HG03060 (cell line): ENCODE data around the gene TFDP1.

Source experiments
- ATAC-seq: cut with Tn5 transposase; IDR thresholded peaks from one replicate; pipeline ENCODE4 v1.9.1; 2021; ENCODE audit warnings: low read depth, moderate number of reproducible peaks; ENCODE audit not compliant: unreplicated experiment

Gene TFDP1

DNA sequence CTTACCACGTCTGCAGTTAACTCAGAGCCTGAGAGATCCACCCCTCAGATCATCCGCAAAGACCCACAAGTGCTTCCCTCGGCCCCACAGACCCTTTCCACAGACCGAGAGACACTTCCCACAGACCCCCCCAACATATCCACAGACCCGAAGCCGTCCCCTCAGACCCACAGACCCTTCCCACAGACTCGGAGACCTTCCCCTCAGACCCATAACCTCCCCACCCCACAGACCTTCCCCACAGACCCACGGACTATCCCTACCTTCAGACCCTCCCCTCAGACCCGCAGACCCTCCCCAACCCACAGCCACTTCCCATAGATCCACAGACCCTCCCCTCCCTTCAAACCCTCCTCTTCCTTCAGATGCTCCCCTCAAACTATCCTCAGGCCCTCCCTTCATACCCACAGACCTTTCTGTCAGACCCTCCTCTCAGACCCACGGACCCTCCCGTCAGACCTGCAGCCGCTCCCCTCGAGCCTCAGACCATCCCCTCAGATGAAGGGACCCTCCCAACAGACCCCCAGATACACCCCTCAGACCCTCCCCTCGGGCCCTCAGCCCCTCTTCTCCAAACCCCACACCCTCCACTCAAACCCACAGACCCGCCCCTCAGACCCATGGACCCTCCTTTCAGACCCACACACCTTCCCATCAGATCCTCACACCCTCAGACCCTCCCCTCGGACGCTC, 20.1 kb upstream of the TFDP1 start:
- no peak for ATAC-seq

DNA sequence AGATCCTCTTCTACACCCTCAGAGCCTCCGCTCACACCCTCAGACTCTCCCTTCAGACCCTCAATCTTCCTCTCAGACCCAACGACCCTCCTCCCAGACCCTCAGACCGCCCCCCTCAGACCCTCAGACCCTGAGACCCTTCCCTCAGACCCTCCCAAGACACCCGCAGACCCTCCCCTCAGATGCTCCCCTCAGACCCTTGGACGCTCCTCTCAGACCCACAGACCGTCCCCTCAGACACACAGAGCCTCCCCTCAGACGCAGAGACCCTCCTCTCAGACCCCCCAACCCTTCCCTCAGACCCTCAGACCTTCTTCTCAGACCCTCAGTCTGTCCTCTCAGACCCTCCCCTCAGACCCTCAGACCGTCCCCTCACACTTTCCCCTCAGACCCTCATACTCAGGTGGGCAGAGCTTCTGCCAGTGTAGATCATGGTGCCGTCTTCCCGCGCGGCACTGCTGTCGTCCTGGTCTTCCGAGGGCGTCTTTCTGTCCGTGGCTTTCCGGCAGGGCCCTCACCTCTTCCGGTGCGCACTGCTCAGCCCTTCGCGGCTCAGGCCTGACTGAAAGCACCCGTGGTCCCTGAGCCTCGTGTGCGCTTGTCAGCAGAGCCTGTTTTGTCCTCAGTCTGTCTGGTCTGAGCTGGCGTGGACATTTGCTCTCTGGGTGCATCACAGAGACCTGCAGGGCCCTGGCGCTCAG, 18.9 kb upstream of the TFDP1 start:
- no peak for ATAC-seq

DNA sequence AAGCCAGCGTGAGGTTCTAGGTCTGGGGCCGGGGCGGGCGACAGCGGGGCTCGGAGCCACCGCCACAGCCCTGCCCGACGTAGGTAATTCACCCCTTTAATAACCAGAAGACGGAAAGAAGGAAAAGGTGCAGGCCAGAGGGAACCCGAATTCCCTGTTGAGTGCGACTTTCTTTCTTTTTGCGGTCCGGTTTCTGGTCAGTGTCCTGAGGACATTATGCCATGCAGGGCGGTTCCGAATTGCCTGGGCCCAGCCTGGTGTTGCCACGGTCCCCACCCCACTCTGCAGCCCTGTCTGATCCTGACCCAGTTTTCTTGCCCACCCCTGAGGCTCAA, 18.4 kb upstream of the TFDP1 start:
- ATAC-seq: no peak

DNA sequence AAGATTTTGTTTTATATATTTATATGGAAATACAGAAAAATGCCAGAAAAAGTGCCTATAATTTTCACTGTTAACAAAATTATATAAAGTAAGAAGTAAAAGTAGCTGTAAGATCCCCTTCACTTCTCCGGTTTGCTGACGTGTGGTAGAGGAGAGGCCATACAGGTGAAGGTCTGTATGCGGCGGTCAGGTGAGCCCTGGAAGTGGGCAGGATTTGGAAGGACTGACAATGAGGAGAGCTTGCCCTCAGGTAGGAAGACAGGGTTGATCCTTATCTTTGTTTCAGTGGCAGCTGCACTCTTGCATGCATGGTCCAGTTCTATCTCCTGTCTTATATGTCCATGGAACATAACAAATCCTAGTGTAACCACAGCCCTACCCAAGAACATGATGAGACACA, 16.9 kb upstream of the TFDP1 start:
- ATAC-seq: no peak

DNA sequence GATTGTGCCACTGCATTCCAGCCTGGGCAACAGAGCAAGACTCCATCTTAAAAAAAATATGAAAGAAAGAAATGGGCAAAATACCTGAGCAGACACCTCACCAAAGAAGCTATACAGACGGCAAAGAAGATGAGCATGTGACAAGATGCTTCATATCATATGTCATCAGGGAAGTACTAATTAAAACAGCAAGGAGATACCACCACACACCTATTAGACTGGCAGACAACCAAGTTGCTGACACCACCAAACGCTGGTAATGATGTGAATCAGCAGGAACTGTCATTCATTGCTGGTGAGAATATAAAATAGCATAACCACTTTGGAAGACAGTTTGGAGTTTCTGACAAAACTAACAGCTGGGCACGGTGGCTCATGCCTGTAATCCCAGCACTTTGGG, 11.5 kb upstream of the TFDP1 start:
- ATAC-seq: no peak

DNA sequence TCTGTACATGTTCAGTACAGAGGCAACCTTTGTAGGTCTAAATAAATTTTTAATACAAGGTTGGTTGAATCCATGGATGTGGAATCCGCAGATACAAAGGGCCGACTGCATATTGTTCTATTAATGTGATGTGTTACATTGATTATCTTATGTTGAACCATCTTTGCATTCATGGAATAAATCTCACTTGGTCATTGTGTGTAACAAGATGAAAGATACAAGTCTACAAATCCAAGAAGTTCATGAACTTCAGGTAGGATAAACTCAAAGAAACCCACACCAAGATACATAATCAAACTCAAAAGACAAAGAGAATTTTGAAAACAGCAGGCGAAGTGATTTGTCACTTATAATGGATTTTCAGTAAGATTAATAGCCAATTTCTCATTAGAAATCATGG, 8.0 kb upstream of the TFDP1 start:
- no peak for ATAC-seq

DNA sequence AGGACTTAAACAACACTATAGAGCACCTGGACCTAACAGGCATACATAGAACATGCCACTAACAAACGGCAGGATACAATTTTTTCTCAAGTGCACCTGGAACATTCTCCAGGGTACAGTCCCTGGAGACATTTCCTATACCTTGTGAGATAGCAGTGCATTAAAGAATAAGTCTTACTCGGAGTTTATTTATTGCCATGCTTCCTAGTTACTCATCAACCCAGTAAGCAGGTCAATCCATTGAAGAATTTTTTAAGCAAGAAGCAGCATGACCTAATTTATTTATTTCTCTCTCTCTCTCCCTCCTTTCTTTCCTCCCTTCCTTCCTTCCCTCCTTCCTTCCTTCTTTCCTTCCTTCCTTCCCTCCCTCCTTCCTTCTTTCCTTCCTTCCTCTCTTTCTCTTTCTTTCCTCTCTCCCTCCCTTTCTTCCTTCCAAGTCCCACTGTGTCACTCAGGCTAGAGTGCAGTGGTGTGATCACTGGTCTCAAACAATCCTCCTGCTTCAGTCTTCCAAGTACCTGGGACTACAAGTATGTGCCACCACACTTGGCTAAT, 6.6 kb upstream of the TFDP1 start:
- no peak for ATAC-seq

DNA sequence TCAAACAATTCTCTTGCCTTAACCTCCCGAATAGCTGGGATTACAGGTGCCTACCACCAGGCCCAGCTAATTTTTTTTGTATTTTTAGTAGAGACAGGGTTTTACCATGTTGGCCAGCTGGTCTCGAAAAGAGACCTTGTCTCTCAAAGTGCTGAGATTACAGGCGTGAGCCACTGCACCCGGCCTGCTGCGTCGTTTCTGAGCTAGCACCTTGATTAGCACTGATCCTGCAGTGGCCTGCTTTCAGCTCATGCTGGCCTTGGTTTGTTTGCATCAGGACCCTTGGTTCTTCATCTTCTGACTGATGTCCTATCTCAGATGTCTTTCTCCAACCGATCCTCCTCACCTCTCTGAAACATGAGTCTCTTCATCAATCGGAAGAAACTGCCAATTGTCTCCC, 4.9 kb upstream of the TFDP1 start:
- ATAC-seq: no peak

DNA sequence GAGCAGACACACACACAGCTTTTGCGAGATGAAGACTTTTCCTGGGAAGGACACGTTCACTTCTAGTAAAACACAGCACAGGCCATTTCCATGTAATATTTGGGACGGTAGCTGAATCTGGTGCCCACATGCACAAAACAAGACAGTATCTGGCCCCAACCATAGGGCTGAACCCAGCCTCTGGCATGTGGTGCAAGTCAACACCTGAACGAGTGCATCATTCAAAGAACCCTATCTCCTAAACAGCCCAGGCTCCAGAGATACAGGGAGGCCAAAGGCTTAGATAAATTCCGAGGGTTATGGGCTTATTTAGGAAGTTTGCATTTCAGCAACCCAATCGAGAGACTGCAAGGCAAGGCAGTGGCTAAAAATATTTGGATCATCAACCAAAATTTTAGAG, 2.7 kb upstream of the TFDP1 start:
- ATAC-seq: no peak

DNA sequence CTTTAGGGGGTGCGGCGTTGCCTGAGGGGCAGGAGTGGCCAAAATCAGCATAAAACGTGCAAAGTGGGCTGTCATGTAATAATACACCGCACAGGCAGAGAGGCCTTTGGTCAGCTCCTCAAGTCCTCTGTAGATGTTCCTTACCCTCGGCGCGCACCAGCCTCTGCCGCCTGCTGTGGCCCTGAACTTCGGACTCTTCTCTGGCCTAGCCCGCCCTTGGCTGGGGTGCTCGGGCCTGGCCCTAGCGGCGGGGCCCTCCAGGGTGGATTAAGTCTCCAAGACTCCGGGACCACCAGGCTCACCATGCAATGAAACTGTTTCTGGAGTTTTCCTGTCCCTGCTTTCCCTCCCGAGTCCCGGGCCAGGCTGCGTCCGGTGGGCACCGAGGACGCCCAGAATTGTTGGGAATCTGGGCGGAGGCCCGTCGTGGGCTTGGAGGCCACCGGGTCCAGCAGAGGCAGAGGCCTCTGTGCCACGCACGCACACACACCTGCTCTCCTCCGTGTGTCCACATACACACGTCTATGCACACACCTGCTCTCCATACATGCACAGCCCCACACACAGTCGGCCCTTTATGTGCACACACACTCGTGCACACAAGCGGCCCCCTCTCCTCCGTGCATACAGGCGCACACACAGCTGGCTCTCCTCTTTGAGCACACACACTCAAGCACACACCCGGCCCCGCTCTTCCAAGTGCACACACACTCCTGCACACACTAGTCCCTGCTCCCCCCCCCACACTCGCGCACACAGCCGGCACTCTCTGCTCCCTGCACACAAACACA, 1.5 kb upstream of the TFDP1 start:
- no peak for ATAC-seq

DNA sequence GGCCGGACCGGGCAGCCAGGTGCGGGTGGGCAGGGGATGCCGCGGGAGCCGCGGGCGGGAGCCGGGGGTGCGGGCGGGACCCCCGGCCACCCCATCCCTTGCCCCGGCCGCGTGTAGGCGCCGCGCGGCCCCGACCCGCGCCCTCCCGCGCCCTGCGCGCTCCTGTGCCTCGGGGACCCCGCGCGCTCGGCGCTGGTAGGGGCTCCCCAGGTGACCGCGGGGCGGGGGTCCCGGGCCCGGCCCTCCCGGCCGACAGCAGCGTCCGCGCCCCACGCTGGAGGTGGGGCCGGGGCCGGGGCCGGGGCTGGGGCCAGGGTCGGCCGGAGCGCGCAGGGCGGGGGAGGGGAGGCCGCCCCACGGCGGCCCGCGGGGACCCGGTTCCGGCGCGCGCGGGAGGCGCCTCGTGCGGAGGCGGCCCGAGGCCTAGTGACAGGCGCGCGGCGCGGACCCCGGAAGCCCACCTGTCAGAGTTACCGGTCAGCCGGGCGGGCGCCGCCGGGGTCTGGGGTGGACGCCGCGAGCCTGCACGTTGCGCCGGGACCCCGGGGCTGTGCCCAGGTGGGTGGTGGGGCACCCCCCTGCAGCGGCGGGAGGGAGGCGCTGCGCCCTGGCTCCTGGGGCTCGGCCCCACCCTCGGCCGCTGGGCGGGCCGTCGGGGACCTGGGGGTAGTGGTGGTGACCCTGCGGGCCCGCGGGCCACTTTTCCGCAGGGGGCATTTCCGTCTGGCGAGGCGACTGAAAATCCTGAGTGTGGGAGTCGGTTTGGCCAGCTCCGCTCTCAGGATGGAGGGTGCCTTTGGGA, 518 bp downstream of the TFDP1 start:
- ATAC-seq: no peak

DNA sequence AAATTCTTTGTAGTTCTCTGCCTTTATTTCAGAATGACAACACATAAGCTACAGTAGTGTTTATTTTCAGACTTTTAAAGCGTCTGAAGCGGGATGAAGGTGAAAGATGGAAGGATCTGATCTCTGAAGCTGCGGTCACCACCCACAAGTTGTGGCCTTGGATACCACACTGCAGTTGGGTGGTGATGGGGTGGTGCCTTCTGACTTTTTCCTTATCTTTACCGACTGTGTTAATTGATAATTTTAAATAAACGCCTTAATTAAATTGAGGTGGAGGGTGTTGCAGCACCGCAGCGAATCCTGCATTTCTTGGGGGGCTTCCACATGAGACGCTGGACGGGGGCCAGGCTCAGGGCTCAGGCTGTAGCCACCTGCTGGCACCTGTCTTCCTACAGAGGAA, 1.3 kb downstream of the TFDP1 start:
- ATAC-seq: no peak

DNA sequence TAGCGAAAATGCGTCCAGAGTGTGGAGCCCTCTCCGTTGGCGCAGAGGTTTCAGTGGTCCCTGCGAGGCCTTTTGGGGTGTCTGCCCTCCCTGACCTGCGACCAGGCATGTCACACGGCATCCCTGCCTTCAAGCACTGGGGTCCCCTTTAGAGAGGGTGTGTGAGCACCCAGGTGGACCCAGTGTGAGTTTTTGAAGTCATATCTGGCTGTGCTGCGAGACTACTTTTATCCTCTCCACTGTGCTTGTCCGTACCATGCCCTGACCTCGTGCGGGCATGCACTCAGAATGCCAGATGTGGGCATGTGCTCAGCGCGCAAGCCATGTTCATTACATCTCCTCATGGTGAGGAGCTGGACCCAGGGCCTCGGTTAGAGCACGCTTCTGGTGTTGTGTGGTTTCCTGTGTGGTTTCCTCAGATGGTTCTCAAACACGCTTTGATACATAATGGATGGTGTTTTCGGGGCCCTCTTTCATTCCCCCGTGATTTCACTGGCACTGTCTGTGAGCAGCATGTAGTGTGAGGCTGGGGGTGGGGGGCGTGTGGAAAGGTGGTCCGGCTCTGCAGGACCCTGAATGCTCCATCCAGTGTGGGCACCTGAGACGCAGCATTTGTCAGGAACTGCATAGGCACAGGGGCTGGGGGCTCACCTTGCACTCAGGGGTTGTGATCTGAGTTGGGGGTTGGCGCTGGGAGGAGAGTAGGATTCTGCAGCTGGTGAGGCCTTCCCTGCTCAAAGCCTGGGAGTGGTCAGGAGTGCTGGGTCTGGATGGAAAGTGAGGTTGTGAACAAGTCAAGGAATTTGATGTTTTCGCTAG, 2.3 kb downstream of the TFDP1 start:
- no peak for ATAC-seq

DNA sequence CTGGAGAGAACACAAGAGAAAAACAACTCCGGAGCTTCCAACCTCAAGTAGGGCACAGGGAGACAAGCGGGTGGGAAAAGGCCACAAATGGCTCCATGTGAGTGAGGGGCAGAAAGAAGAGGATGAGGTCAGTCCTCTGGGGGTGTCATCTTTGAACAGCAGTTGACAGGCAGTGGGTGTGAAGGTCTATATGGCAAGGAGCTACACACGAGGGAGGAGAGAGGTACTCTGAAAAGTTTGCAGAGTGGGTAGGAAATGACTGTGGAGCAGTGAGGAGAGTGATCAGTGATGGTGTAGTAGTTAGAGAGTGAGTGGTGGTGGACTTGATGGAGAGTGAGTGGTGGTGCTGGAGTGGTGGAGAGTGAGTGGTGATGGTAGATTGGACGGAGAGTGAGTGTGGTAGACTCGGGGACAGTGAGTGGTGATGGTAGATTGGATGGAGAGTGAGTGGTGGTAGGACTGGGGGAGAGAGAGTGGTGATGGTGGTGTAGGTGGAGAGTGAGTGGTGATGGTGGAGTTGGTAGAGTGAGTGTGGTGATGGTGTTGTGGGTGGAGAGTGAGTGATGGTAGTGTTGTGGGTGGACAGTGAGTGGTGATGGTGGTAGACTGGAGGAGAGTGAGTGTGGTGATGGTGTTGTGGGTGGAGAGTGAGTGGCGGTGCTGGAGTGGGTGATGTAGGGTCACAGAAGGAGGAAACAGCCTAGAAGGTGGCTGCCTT, 4.0 kb downstream of the TFDP1 start:
- ATAC-seq: no peak

DNA sequence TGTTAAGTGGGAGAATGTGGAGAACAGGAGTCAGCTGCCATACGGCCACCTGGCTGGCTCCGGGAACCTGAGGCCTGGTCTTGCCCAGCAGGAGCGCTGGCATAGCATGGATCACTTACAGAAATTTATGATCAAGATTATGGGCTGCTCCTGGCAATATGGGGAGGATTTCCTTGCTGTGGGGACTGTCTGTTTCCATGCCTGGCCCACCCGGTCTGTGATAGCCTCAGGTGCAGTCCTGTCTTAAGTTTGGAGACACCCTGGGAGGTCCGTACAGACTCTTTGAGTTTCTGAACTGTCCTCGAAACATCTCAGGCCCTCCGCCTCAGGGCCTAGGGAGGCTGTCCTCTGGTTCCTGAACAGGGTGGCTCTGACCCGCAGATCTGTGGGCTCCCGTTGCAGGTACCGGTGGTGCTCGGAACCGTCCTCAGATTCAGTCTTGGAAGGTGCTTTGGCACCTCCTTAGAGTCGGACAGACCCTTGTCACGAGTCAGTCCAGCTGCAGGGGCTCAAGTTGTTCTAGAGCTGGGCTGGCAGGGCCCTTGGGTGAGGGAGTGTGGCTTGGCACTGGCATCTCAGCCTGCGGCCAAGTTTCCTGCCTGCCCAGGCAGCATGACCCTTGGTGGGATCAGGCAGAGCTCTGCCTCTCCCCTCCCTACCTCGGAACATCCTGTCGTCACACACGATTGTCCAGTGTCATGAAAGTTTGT, 4.9 kb downstream of the TFDP1 start:
- no peak for ATAC-seq

DNA sequence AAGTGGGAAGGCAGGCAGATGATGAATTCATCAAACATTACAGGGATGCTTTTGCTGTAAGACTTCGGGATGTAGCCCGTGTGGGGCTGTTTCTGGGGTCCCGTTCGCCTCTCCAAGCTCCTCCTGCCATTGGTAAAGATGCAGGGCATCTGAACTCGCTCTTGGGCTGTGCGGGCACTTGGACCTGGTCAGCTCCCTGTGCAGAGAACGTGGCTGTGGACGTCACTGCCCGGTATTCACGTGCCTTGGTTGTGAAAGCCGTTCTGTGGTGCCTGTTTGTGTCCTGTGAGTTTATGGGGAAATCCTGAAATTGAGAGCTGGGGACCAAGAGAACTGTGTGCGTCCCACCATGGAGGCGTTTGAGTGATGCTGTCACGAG, 5.4 kb downstream of the TFDP1 start:
- ATAC-seq: no peak

DNA sequence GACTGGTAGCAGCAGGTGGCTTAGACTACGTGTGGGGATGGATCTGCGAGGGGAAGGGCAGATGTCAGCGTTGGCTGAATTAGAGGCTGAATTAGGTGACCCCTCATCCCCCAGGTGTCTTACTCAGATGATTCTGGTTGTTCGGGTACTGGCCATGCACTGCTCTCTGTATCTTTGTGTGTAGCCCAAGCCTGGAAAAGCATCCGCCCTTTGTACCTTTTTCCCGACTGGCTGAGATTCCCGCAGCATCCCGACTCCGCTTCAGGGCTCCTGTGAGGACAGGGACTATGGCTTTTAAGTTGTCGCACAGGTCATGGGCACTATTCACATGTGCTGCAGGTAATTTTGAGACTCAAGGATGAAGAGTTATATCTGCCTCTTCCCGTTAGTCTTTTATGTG, 7.2 kb downstream of the TFDP1 start:
- ATAC-seq: no peak

DNA sequence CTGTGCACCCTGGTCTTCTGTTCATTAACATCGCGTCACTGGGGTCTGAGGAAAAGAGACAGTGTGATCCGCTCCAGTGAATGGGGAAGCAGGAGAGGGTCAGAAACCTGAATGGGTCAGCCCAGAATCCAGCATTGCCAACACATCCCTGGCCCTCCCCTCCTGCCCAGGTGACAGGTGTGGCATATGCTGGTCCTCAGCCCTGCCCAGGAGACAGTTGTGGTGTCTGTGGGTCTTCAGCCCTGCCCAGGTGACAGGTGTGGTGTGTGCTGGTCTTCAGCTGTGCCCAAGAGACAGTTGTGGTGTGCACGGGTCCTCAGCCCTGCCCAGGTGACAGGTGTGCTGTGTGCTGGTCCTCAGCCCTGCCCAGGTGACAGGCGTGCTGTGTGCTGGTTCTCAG, 8.0 kb downstream of the TFDP1 start:
- no peak for ATAC-seq
